Endometrial microvascular endothelial cells (primary cell): ENCODE measurements around the gene TNFAIP3. TPM values are rescaled to one million over a fixed set of nuclear protein-coding genes. Genes with fewer than 3 reads are reported as not detected.

Source experiments
- in situ Hi-C: cut with HindIII; loops from 2 replicates; pipeline ENCODE4 v1.10.0; 2017; ENCODE audit warnings: low sequenced_read_pairs, low pct_unique_long_range_greater_than_20kb; ENCODE audit errors: inconsistent ontology term
- total RNA-seq: library from RNA; depleted of rRNA; stranded (reverse); fragments of >200 nt; gene quantifications from one replicate; pipeline ENCODE4 v1.2.3, GENCODE V29; 2015; ENCODE audit errors: inconsistent ontology term

Gene TNFAIP3
- total RNA-seq, 1 donor from 2014 or later = 3.7 TPM

- in situ Hi-C loops = no loop called here
Measured at GRCh38 chr6:137911675-137912191, 44.7 kb downstream of the TNFAIP3 start.

- in situ Hi-C loops = no loop called here
Measured at GRCh38 chr6:137912813-137913212, 45.8 kb downstream of the TNFAIP3 start.

GRCh38 chr6:137913434-137913833, 46.4 kb downstream of the TNFAIP3 start:
- in situ Hi-C loops = no loop called here

- in situ Hi-C loops = no loop called here
Measured at GRCh38 chr6:137913996-137914529, 47.0 kb downstream of the TNFAIP3 start.

GRCh38 chr6:137914530-137915193, 47.6 kb downstream of the TNFAIP3 start:
- in situ Hi-C loops = no loop called here

GRCh38 chr6:137915790-137916189, 48.7 kb downstream of the TNFAIP3 start:
- in situ Hi-C loops = no loop called here

- in situ Hi-C loops = no loop called here
Measured at GRCh38 chr6:137917551-137918325, 50.7 kb downstream of the TNFAIP3 start.

- in situ Hi-C loops = no loop called here
Measured at GRCh38 chr6:137919502-137919823, 52.4 kb downstream of the TNFAIP3 start.

- in situ Hi-C loops = no loop called here
Measured at GRCh38 chr6:137919837-137920730, 53.0 kb downstream of the TNFAIP3 start.

GRCh38 chr6:137921823-137922222, 54.8 kb downstream of the TNFAIP3 start:
- in situ Hi-C loops = no loop called here

GRCh38 chr6:137923866-137924653, 57.0 kb downstream of the TNFAIP3 start:
- in situ Hi-C loops = no loop called here

- in situ Hi-C loops = loop anchor here (25.0 kb wide), 1 partner anchor 188 kb away; no protein-coding TSS in a partner anchor
Measured at GRCh38 chr6:137925141-137925698, 58.2 kb downstream of the TNFAIP3 start.

GRCh38 chr6:137926207-137926731, 59.2 kb downstream of the TNFAIP3 start:
- in situ Hi-C loops = loop anchor here (25.0 kb wide), 1 partner anchor 189 kb away; no protein-coding TSS in a partner anchor

- in situ Hi-C loops = loop anchor here (25.0 kb wide), 1 partner anchor 190 kb away; no protein-coding TSS in a partner anchor
Measured at GRCh38 chr6:137926985-137927384, 59.9 kb downstream of the TNFAIP3 start.

GRCh38 chr6:137927777-137928218, 60.7 kb downstream of the TNFAIP3 start:
- in situ Hi-C loops = loop anchor here (25.0 kb wide), 1 partner anchor 190 kb away; no protein-coding TSS in a partner anchor

- in situ Hi-C loops = loop anchor here (25.0 kb wide), 1 partner anchor 191 kb away; no protein-coding TSS in a partner anchor
Measured at GRCh38 chr6:137928286-137928685, 61.2 kb downstream of the TNFAIP3 start.

- in situ Hi-C loops = loop anchor here (25.0 kb wide), 1 partner anchor 195 kb away; no protein-coding TSS in a partner anchor
Measured at GRCh38 chr6:137931849-137932465, 64.9 kb downstream of the TNFAIP3 start.
